Endothelial cell of umbilical vein (primary cell): Measurements from ENCODE around the gene BZW2. TPM values are rescaled to one million over a fixed set of nuclear protein-coding genes. Genes with fewer than 3 reads are reported as not detected.

ENCODE experiments used
- BruUV-seq: library from RNA; stranded (reverse); fragments of 400-500 nt; replicated peaks from 2 replicates; lab custom pipeline; 2021; lab: Mats Ljungman, UMichigan
- CTCF ChIA-PET: fragments of 300-600, 350-600 bp; sonication (Branson Sonifier 250); formaldehyde crosslinking; loops from one replicate; lab custom pipeline; 2021; ENCODE audit warnings: antibody characterized with exemption, inconsistent platforms; lab: Charles Lee
- POLR2A ChIA-PET: fragments of 300-600, 350-600 bp; sonication (Branson Sonifier 250); formaldehyde crosslinking; loops from one replicate; lab custom pipeline; 2021; ENCODE audit warnings: antibody characterized with exemption, inconsistent platforms; lab: Charles Lee
- DNase-seq: peaks from one replicate; pipeline ENCODE4 v3.0.0-alpha.2; 2011; ENCODE audit warnings: low read depth, low spot score
- FAIRE-seq: peaks from 2 replicates; lab custom pipeline; 2011; peaks lifted over from hg19 to GRCh38; lab: Jason Lieb, UNC
- H2AFZ ChIP-seq: 2 replicates; pipeline ENCODE4 v1.6.0; 2012; ENCODE audit warnings: low read depth, low read length, control low read depth, inconsistent platforms
- H3K27ac ChIP-seq: 2 replicates; pipeline ENCODE4 v1.5.1; 2011; ENCODE audit warnings: low read depth, mild to moderate bottlenecking, control low read depth, low read length, moderate library complexity; ENCODE audit not compliant: insufficient read depth
- H3K27me3 ChIP-seq, 2 experiments: 2 replicates each; pipeline versions ENCODE4 v1.6.0 to v1.6.1; 2011; ENCODE audit warnings: low read length in 2 of 2, mixed read lengths in 1 of 2; ENCODE audit not compliant: control insufficient read depth in 2 of 2, insufficient read depth in 2 of 2
- H3K36me3 ChIP-seq, 2 experiments: 2 replicates in 1 of 2; 3 replicates in 1 of 2; pipeline ENCODE4 v1.5.1; 2011; ENCODE audit warnings: low read length in 2 of 2, mild to moderate bottlenecking in 1 of 2, moderate library complexity in 1 of 2; ENCODE audit not compliant: control insufficient read depth in 2 of 2, insufficient read depth in 2 of 2; ENCODE audit errors: extremely low read depth in 1 of 2
- H3K4me1 ChIP-seq: 3 replicates; pipeline ENCODE4 v1.5.1; 2011; ENCODE audit warnings: mild to moderate bottlenecking, low read length; ENCODE audit not compliant: control insufficient read depth, insufficient read depth; ENCODE audit errors: extremely low read depth
- H3K4me2 ChIP-seq: 2 replicates; pipeline ENCODE4 v1.6.1; 2011; ENCODE audit warnings: low read length, control low read depth, mixed read lengths; ENCODE audit not compliant: insufficient read depth
- H3K4me3 ChIP-seq, 3 experiments: fragments of 200-600 bp in 1 of 3; sonication (generic), shearing (Covaris generic) in 1 of 3; replicated peaks in 1 of 3; 2 replicates each; pipeline ENCODE4 v1.5.1; 2011 to 2016; ENCODE audit warnings: control low read depth in 3 of 3, low read length in 3 of 3, mild to moderate bottlenecking in 2 of 3, inconsistent platforms in 1 of 3, low read depth in 1 of 3, moderate library complexity in 1 of 3; ENCODE audit not compliant: insufficient read depth in 1 of 3
- H3K79me2 ChIP-seq: 2 replicates; pipeline ENCODE4 v1.6.0; 2012; ENCODE audit warnings: low read length, inconsistent platforms; ENCODE audit not compliant: control insufficient read depth, insufficient read depth
- H3K9ac ChIP-seq: replicated peaks from 2 replicates; pipeline ENCODE3; 2011; ENCODE audit warnings: low read length, control low read depth; ENCODE audit not compliant: insufficient read depth; ENCODE audit errors: extremely low read depth
- H3K9me1 ChIP-seq: replicated peaks from 3 replicates; pipeline ENCODE4 v1.6.0; 2011; ENCODE audit warnings: mild to moderate bottlenecking, low read length; ENCODE audit not compliant: control insufficient read depth, insufficient read depth; ENCODE audit errors: extremely low read depth
- H3K9me3 ChIP-seq: replicated peaks from 2 replicates; pipeline ENCODE4 v1.5.1; 2012; ENCODE audit warnings: low read length, inconsistent platforms; ENCODE audit not compliant: control insufficient read depth, insufficient read depth
- H4K20me1 ChIP-seq: replicated peaks from 2 replicates; pipeline ENCODE3; 2011; ENCODE audit warnings: mild to moderate bottlenecking, low read length; ENCODE audit not compliant: control insufficient read depth, insufficient read depth; ENCODE audit errors: extremely low read depth
- CTCF ChIP-seq, 2 donors: IDR thresholded peaks; 1 replicate in 1 of 2; 2 replicates in 1 of 2; pipeline ENCODE4 v1.5.1; 2011; ENCODE audit warnings: low read length in 2 of 2, mild to moderate bottlenecking in 2 of 2, moderate library complexity in 2 of 2, control low read depth in 1 of 2, inconsistent platforms in 1 of 2, low read depth in 1 of 2; ENCODE audit not compliant: insufficient read depth in 1 of 2; ENCODE audit errors: extremely low read depth in 1 of 2
- EZH2 ChIP-seq: IDR thresholded peaks from 2 replicates; pipeline ENCODE4 v1.6.1; 2012; ENCODE audit warnings: borderline replicate concordance, low read depth, mild to moderate bottlenecking, moderate library complexity, low read length, inconsistent platforms; ENCODE audit not compliant: severe bottlenecking
- FOS ChIP-seq: IDR thresholded peaks from 2 replicates; pipeline ENCODE4 v1.6.1; 2011; ENCODE audit warnings: mild to moderate bottlenecking, low read length, moderate library complexity, borderline replicate concordance; ENCODE audit not compliant: insufficient read depth
- GATA2 ChIP-seq: IDR thresholded peaks from 2 replicates; pipeline ENCODE4 v1.7.0; 2011; ENCODE audit warnings: low read depth, mild to moderate bottlenecking, moderate library complexity, mixed read lengths, low read length; ENCODE audit not compliant: insufficient read length, insufficient read depth
- JUN ChIP-seq: IDR thresholded peaks from 2 replicates; pipeline ENCODE4 v1.6.1; 2011; ENCODE audit warnings: borderline replicate concordance, low read depth; ENCODE audit not compliant: insufficient read length, insufficient read depth
- MYC ChIP-seq: IDR thresholded peaks from one replicate; pipeline ENCODE4 v1.6.1; 2011; ENCODE audit warnings: mild to moderate bottlenecking, low read depth, low read length
- POLR2A ChIP-seq: IDR thresholded peaks from 2 replicates; pipeline ENCODE4 v1.6.1; 2012; ENCODE audit warnings: low read depth, mild to moderate bottlenecking, control low read depth, low read length
- POLR2AphosphoS5 ChIP-seq: IDR thresholded peaks from 2 replicates; pipeline ENCODE4 v1.6.1; 2012; ENCODE audit warnings: low read depth, mild to moderate bottlenecking, control low read depth, low read length, moderate library complexity; ENCODE audit not compliant: insufficient read depth
- dilution Hi-C: fragments of 300-500 bp; cut with MboI; formaldehyde crosslinking; loops from one replicate; pipeline ENCODE4 v1.15.0; 2019; ENCODE audit warnings: low sequenced_read_pairs; ENCODE audit not compliant: extremely low pct_ligation_motif_present
- intact Hi-C: fragments of 100-400 bp; cut with micrococcal nuclease; formaldehyde crosslinking; loops from one replicate; pipeline ENCODE4 v1.10.0; 2022
- polyA plus RNA-seq, 4 experiments: library from polyadenylated mRNA; depleted of rRNA in 3 of 4; stranded (reverse) in 3 of 4; unstranded in 1 of 4; fragments of >200 nt; gene quantifications; 2 replicates each; pipeline versions ENCODE4 v1.2.1 to v1.2.3, GENCODE V29; 2011 to 2012; ENCODE audit warnings: missing spikeins in 1 of 4
- total RNA-seq: library from RNA; stranded (reverse); gene quantifications from 2 replicates; pipeline ENCODE4 v1.2.3, GENCODE V29; 2021
- TF ChIP-seq, protein P1 (sequence below): IDR thresholded peaks from 2 replicates; pipeline ENCODE4 v1.6.1; 2011; ENCODE audit not compliant: insufficient read depth, insufficient read length

BZW2 gene
- total and polyA plus RNA-seq, 2 donors (not counting 3 experiments of a cell fraction or from before 2014, with no cell fraction given), result 39.7 to 106 TPM

- Histone ChIP-seq H3K27me3 (no peaks in the 10 kb centered on the region), H3K79me2 (no peaks in the 10 kb centered on the region), H3K9ac (no peak overlapping the region), H3K4me1 (no peaks in the 10 kb centered on the region), H2AFZ (no peak overlapping the region), H3K9me1 (no peaks in the 10 kb centered on the region), H3K27ac (no peak overlapping the region), H3K36me3 (no peaks in the 10 kb centered on the region), H3K4me2 (no peak overlapping the region), H3K4me3 (no peak overlapping the region), H3K9me3 (no peaks in the 10 kb centered on the region), H4K20me1 (no peaks in the 10 kb centered on the region)
- POLR2A ChIA-PET, result no interaction called here
- intact Hi-C loops (no loop called here), dilution Hi-C loops (no loop called here)
- CTCF ChIA-PET, result no interaction called here
- DNase-seq, result no peak
- no peak for FAIRE-seq
- BruUV-seq, result no TSS peak
- TF ChIP-seq POLR2A, result no peak
- no peak for TF ChIP-seq JUN
- TF ChIP-seq, protein P1, sequence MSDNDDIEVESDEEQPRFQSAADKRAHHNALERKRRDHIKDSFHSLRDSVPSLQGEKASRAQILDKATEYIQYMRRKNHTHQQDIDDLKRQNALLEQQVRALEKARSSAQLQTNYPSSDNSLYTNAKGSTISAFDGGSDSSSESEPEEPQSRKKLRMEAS, result no peak
These were observed 73.7 kb downstream of the BZW2 start for GRCh38 chr7:16719699-16720098.

GRCh38 chr7:16721541-16721940 is 75.6 kb downstream of the BZW2 start:
- TF ChIP-seq MYC, result no peak
- TF ChIP-seq FOS, result no peak
- TF ChIP-seq JUN, result no peak
- no peak for TF ChIP-seq GATA2
- TF ChIP-seq CTCF (IDR thresholded peaks at IDR 0.05; ENCODE audit: extremely low read depth in 1 of 2, insufficient read depth in 1 of 2, low read depth in 1 of 2, low read length in 2 of 2), result no peak
- TF ChIP-seq POLR2A, result no peak
- TF ChIP-seq POLR2AphosphoS5, result no peak
- no peak for TF ChIP-seq EZH2
- TF ChIP-seq, protein P1, result no peak
- no peaks in the 10 kb centered on the region for H4K20me1 ChIP-seq
- intact Hi-C loops, result no loop called here
- no peak for FAIRE-seq
- CTCF ChIA-PET, result interaction anchor here (1.1 kb wide), 1 partner anchor 26 kb away, joined by 3 read pairs; no protein-coding TSS in a partner anchor
- no peaks in the 10 kb centered on the region for H3K79me2 ChIP-seq
- H3K9me3 ChIP-seq, result no peaks in the 10 kb centered on the region
- no peaks in the 10 kb centered on the region for H3K27me3 ChIP-seq
- no peaks in the 10 kb centered on the region for H3K4me1 ChIP-seq
- no peak overlapping the region for H3K4me2 ChIP-seq
- no TSS peak for BruUV-seq
- no peaks in the 10 kb centered on the region for H3K36me3 ChIP-seq
- DNase-seq, result no peak
- no peak overlapping the region for H2AFZ ChIP-seq
- H3K27ac ChIP-seq, result no peak overlapping the region
- H3K4me3 ChIP-seq, result no peak overlapping the region
- no peak overlapping the region for H3K9ac ChIP-seq
- H3K9me1 ChIP-seq, result no peaks in the 10 kb centered on the region
- POLR2A ChIA-PET, result no interaction called here
- dilution Hi-C loops, result no loop called here
